GM03348 (cell line): ENCODE results near the gene LBX2.
A peak's percentile ranks its signal among the peaks of the same experiment; 100 is the strongest.

Source experiments
- DNase-seq: peaks from one replicate; pipeline ENCODE4 v3.0.0; 2012; ENCODE audit warnings: low spot score

The LBX2 gene

GRCh38 chr2:74525717-74526648, 26.6 kb upstream of the LBX2 start, which contains the start of gene DQX1:
Gene DQX1, minus strand, starts transcription at chr2:74526231. Its CDS starts 502 bp downstream, at chr2:74525729.
- no peak for DNase-seq

- no peak for DNase-seq
Measured at GRCh38 chr2:74524955-74525716, 25.7 kb upstream of the LBX2 start.

GRCh38 chr2:74524005-74524404, 24.6 kb upstream of the LBX2 start:
- no peak for DNase-seq

GRCh38 chr2:74522516-74522915, 23.1 kb upstream of the LBX2 start:
- DNase-seq = no peak

- no peak for DNase-seq
Measured at GRCh38 chr2:74516650-74517049, 17.2 kb upstream of the LBX2 start.

DNA sequence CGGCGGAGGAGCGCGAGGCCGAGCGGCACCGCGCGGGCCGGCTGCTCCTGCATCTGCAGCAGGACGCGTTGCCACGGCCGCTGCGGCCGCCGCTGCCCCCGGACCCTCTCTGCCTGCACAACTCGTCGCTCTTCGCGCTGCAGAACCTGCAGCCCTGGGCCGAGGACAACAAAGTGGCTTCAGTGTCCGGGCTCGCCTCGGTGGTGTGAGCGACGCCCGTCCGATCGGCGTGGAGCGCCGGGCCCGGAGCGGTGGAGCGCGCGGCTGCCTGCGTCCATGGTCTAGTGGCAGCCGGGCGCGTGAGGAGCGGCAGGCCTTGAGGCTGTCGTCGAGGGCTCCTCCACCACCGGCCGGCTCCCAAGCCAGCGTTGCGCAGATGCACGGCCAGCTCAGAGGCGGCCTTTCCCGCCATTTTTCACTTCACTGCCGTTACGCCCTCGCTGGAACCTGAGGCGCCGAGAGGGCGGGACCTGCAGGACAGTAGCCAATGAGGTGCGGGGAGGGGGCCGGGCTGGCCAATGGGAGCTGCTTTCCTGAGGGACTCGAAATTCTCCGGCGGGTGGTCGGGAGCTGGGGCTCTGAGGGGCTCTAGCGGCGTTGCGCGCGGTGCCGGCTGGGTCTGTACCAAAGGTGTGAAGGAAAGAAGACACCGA, 16.7 kb upstream of the LBX2 start:
- DNase-seq = peak; percentile 86

DNA sequence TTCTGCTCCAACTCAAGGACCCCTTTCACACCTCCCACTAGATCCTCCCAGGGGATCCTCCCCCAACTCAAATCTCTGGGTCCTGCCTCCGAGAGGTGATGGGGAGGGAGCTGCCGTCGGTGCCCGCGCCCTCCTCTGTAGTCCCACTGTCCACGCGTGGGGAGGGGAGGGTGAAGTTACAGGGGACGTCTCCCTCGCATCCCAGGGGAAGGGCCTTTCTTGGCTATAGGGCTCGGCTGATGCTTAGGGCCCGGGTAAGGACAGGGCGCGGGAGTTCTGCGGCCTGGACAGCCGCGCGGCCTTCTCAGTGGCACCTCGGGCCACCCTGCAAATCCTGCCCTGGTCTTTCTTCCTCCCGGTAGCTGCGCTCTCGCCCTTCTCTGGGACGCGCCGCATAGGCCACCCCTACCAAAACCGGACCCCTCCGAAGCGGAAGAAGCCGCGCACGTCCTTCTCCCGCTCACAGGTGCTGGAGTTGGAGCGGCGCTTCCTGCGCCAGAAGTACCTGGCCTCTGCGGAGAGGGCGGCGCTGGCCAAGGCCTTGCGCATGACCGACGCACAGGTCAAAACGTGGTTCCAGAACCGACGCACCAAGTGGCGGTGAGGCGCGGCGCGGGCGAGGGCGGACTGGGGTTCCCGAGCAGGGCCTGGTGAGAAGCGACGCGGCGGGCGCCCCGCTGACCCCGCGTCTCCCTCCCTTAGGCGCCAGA, 16.0 kb upstream of the LBX2 start:
- DNase-seq = no peak

DNA sequence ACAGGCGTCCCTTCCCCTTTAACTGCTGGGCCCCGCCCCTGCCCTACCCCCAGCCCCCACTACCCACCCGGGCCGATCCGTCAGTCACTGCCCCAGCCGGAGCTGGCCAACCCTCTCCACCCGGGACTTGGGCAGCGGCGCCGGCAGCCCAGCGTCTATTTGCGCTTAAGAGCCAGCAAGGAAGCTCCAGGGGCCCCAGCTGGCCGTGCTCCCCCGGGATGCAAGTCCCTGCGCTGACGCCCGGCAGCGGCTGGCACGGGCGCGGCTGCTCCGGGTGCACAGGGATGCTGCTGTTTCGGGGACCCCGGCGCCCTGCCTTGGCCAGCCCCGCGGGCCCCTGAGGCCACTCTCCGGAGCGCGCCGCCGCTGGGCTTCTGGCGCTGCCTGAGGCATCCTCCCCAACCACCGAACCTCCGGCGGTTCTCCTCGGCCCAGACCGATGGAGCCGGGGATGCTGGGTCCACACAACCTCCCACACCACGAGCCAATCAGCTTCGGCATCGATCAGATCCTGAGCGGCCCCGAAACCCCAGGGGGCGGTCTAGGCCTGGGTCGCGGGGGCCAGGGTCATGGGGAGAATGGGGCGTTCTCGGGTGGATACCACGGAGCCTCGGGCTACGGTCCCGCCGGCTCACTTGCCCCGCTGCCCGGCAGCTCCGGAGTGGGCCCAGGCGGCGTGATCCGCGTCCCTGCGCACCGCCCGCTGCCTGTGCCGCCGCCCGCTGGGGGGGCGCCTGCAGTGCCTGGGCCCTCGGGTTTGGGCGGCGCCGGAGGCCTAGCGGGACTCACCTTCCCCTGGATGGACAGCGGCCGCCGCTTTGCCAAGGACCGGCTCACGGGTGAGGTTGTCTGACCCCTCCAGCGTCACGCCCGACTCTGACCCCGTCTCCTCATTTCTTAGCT, 15.2 kb upstream of the LBX2 start, which contains the start of gene TLX2:
TLX2 (plus strand) TSS at position 83 of the 903 bp plus-strand sequence; CDS start at position 440, 357 bp downstream.
- peak; percentile 23 for DNase-seq

- peak; percentile 19 for DNase-seq
Measured at GRCh38 chr2:74513605-74514367, 14.4 kb upstream of the LBX2 start.

DNA sequence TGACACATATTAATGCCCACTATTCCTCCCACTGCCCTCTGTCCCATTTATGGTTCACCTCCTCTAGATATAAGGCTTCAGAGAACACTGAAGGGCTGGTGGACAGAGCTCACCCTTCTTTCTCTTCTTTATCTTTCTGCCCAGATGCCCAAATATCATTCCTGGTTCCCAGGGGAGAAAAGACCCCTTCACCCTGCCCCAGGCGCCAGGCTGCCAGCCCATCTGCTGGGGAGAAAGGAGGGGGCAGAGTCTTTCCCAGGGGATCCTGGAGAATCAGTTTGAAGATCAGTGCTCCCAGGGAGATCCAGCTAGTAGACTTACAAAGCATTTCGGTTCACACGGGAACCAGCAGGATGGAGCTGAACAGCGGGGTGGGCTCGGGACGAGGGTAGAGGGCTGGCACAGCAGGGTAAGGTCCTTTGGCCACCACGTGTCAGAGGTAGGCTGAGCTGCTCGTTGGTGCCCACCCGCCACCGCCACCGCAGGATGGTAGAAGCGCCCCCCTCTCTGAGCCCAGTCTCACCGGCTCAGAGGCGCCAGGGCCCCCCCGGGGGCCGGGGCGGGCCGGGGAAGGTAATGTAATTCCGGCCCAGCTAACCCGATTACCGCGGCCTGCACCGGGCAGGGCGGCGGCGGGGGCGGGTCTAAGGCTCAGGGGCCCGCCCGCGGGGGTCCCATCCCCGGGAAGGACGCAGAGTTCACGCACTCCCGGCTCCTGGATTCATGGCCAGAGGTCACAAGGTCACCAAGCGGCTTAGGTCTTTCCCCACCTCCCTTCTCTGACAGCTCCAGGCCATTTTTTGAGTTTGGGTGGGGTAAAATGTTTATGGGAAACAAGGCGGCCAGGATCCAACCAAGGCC, 13.6 kb upstream of the LBX2 start:
- no peak for DNase-seq

- DNase-seq = no peak
Measured at GRCh38 chr2:74511104-74511989, 11.9 kb upstream of the LBX2 start.

GRCh38 chr2:74510272-74510671, 10.9 kb upstream of the LBX2 start:
- DNase-seq = no peak

DNA sequence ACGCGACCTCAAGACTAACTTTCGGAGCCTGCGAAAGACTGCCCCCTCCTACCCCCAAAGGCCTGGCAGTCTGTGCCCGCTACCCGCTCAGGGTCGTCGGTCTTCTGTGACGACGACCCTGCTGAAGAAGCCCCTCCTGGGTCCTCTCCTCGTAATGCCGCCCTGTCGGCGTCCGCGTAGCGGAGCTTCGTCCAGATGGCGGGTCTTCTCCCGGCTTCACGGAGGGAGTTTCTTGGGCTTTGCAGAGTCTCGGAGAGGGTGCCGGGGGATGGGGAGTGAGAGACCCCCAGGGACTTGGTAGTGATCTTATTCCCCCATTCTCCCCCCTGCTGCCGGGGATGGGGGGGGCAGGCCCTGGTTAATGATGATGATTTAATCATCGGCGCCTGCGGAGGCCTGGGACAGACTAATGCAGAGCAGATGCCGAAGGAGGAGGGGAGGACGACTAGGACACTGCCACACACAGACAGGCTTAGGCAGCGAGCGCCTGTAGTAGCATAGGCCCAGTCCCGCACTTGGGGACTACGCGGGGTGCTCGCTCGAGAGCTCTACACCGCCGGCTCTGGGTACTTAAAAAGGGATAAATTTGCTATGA, 8.6 kb upstream of the LBX2 start:
- DNase-seq = peak; percentile 81

DNA sequence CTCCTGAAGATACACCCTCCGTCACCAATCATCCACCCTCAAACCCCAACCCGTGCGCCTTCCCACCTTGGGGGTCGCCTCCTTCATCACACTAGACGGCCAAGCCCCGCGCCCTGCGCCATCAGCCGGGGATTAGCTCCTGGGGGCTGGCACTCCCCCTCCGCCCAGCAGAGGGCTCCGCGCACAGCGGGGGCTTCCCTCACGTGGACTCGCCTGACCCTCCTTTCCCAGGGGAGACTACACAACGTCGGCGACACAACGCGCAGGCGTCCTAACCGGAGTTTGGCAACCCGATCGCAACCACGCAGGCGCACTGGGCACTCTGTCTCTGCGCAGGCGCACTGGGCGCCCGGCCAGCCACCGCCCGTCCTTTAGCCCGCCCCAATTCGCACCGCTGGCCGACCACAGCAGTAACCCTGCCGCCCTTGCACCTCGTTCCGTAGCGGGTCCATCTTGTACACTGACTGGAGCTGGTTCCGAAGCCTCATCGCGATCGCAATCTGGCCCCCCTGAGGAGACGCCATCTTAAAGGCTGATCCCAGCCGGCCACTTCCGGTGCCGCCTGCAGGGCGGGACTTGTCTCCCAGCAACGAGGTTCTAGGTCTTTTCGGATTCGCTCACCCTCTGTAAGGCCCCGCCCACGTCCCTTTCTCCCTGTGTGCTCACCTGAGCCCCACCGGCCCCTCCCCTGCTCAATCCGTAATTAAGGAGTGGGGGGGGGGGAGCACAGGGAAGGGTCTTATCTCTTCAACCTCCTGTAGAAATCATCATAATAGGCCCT, 7.9 kb upstream of the LBX2 start, which contains the start of gene PCGF1:
PCGF1 (minus strand) TSS at position 551 of the 781 bp plus-strand sequence; CDS start at position 524, 27 bp downstream.
- DNase-seq = peak; percentile 98

DNA sequence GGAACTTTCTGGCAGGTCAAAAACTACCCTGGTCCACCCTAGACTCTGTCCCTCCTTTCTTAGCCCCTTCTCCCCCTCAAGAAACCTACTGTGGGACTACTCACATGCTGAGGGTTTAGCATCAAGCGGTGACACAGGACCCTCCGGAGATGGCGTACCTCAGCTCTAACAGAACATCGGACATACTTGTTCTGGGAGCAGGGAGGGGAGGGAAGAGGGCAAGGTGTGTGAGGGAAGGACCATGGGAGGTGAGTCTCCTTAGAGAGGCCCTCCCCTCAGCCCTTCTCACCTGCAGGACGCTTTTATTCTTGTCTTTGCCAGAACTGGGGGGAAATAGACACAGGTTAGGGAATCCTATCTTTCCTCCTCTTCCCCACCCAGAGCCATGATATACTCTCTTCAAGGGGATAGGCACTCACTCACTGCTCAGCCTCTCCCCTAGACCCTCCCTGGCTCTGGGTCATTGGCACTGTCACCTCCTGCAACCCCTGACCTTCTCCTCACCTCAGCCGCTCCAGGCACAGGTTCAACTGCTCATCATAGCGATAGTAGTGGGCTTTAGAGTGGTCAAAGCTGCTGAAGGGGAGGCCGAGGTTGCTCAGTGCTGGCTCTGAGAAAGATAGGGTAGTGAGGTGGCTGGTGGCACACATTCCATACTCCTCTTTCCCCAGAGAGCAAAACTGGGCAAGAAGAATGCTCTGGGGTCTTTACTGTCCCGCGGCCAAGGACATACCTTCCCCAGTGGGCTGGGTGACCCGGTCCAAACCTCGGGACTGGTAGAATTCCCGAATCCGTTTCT, 6.2 kb upstream of the LBX2 start:
- DNase-seq = no peak

DNA sequence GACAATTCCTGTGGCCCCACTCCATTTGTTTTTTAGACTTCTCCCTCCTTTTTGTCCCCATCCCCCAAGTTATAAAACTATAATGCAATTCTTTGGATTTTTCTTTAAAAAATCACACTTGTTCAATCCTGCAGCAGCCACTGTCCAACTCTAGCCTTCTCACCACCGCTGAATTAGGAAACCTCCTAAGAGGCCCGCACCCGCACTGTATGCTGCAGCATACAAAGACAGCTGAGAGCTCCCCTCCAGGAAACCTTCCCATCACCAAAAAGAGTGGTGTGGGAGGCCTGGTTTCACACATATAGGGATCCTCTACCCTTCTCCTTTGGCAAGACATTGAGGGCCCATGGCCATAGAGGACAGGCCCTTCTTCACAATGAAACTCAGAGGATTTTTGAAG, 5.2 kb upstream of the LBX2 start:
- no peak for DNase-seq
